HG02588 (cell line): Measurements from ENCODE around the gene SNRPD3.
"Not testable (repeated sequence)": the region's sequence is repeated elsewhere in the genome, so short reads cannot be mapped to it uniquely, and the experiment has no call there.

Experiments
- ATAC-seq: cut with Tn5 transposase; IDR thresholded peaks from one replicate; pipeline ENCODE4 v1.9.1; 2021; ENCODE audit warnings: mild to moderate bottlenecking, moderate library complexity; ENCODE audit not compliant: unreplicated experiment

SNRPD3 gene

GRCh38 chr22:24590596-24591173, 34.9 kb downstream of the SNRPD3 start:
- no peak for ATAC-seq

DNA sequence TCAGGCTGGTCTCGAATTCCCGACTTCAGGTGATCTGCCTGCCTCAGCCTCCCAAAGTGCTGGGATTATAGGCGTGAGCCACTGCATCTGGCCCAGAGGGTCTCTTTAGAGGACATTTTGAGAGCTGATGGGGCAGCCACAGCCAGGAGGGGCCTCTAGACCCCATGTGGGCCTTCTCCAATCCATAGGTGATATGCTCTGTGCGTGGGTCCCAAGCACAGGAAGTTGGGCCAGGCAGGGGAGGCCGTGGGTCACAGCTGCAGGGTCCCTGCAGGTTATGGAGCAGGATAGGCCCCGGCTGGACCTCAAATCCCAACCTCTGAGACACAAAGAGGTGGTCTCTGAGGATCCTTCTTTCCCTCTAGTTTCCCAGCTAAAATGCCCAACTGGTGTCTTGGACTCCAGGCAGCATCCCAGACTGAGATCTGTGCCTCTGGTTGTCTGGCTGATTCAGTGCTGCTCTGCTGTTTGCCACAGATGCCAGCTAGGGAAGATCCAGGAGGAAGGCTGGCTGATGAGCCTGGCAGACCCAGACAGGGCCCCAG, 35.6 kb downstream of the SNRPD3 start:
- no peak for ATAC-seq

GRCh38 chr22:24592058-24592850, 36.5 kb downstream of the SNRPD3 start:
- ATAC-seq, result peak; percentile 25

DNA sequence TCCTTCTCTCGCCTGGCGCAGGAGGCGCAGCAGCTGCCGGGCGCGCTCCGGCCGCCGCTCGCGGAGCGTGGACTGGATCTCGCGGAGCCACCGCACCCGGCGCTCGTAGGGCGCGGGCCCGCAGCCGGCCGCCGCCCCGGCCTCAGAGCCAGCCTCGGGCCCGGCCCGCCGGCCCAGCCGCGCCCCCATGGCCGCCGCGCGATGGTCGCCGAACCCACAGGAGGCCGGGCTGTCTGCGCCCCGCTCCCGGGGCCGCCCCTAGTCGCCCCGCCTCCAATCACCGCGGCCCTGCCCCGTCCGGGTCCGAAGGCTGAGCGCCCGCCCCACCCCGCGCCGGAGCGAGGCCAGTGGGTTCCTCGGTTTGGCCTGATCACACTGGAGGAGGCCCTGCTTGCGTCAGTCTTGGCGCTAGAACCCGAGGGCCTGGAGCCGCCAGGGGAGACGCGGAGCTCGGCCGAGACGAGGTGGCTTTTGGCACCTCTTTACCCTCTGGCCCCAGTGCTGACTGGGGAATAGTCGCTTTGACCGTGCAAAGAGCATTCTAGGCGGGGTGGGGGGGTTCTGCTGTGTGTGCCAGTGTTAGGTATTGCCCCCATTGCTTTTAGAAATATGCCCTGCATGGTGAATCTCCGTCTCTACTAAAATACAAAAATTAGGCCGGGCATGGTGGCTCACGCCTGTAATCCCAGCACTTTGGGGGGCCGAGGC, 37.2 kb downstream of the SNRPD3 start, which contains the start of gene LRRC75B:
TSS of gene LRRC75B (minus strand) at position 223 of the 708 bp plus-strand sequence. CDS start at position 189, 34 bp downstream.
- ATAC-seq, result peak; percentile 71

DNA sequence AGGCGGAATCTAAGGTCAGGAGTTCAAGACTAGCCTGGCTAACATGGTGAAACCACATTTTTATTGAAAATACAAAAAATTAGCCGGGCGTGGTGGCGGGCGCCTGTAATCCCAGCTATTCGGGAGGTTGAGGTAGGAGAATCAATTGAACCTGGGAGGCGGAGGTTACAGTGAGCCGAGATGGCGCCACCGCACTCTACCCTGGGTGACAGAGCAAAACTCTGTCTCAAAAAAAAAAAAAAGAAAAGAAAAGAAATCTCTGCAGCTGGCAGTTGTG, 37.7 kb downstream of the SNRPD3 start:
- not testable (repeated sequence) for ATAC-seq

DNA sequence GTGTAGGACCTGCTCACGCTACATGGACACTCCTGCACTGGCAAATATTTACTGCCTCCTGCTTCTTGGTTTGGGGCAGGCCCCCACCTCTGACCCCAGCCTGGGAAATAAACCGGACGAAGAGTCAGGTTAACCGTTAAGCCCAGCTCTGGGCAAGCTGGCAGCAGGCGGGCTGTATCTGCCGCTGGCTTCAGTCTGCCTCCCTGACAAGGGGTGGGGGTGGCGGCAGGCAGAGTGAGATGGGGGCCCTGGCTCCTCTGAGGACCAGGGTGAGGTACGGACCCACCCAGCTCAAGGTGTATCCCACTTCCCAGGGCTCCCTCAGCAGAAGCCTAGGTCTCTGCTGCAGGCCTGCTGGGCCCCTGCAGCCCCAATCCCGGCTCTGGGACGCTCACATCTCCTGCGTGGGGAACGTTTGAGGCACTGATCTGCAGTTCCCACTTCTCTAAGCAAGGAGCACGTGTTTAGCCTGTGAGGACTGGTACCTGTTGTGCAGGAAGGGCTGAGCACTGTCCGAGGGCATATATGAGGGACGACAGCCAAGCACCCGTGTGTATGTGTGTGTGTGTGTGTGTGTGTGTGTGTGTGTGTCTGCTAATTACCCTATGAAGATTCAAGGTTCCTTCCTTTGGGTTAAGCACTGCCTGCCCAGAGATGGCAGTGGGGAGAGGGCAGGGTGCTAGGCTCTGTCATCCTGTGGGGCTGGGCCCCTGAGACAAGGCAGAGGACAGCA, 38.2 kb downstream of the SNRPD3 start:
- no peak for ATAC-seq

DNA sequence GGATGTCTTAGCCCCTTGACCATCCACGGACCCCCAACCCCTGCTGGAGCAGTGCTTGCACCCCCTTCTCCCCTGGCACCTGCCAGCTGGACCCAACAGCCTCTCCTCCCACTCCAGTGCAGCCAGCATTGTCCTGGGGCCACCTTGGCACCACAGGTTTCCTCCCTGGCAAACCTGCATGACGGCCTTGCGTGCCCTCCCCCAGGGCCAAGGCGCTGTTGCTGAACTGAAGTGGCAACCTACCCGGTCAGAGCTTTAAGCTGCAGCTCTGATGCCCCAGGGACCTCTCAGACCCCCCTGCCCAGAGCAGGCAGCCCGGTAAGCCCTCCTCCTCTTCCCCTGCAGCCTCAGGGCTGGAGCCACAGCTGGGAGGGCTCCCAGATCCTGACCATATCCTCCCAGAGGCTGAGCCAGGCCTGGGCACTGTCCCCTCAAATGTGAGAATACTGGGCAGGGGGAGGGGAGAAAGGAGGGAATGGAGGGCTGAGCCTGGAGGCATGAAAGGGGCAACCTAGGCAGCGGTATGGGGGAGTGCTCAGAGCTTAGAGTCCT, 38.8 kb downstream of the SNRPD3 start:
- no peak for ATAC-seq

DNA sequence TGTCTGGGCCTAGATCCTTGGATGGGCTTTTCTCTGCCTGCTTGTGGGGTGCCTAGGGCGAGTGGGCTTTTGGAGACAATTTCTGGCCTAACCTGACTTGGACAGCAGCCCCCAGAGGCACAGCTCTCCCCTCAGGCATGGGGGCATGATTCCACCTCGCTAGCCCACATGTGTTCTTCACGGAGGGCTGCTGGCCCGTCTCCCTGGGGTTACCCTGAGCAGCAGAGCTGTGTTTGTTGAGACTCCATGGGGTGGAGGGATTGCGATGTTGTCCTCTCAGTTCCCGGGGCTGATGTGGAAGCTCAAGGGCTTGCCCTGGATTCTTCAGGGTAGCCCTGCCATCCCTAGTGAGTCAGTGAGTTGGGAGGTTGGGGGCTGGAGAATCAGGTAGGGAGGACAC, 39.4 kb downstream of the SNRPD3 start:
- no peak for ATAC-seq

- ATAC-seq, result no peak
Observed at GRCh38 chr22:24595863-24596262, 40.1 kb downstream of the SNRPD3 start.

DNA sequence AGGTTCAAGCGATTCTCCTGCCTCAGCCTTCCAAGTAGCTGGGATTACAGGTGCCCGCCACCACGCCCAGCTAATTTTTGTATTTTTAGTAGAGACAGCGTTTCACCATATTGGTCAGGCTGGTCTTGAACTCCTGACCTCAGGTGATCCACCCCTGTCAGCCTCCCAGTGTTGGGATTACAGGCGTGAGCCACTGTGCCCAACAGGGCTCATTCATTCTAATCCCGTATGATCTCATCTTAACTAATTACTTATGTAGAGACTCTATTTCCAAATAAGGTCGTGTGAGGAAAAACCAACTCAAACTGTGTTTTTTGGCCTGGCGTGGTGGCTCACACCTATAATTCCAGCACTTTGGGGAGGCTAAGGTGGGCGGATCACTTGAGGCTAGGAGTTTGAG, 41.3 kb downstream of the SNRPD3 start:
- ATAC-seq, result not testable (repeated sequence)

DNA sequence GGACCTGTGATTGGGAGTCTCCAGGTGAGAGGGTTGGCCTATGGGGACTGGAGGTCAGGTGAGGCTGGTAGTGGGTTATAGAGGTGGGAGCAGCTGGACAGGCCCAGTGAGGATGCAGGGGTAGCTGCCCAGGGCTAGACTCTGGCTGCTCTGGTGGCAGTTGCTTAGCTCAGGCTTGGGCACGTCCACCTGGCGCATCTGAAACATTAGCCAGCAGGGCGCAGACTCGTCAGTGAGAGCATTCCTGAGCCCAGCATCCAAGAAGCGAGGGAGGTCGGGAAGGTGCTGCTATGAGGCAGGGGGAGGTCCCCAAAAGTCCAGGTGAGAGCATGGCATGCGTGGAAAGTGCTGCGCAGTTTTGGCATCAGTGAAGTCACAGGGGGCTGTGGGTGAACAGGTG, 43.7 kb downstream of the SNRPD3 start:
- ATAC-seq, result no peak

GRCh38 chr22:24599958-24600715, 44.3 kb downstream of the SNRPD3 start:
- ATAC-seq, result not testable (repeated sequence)

DNA sequence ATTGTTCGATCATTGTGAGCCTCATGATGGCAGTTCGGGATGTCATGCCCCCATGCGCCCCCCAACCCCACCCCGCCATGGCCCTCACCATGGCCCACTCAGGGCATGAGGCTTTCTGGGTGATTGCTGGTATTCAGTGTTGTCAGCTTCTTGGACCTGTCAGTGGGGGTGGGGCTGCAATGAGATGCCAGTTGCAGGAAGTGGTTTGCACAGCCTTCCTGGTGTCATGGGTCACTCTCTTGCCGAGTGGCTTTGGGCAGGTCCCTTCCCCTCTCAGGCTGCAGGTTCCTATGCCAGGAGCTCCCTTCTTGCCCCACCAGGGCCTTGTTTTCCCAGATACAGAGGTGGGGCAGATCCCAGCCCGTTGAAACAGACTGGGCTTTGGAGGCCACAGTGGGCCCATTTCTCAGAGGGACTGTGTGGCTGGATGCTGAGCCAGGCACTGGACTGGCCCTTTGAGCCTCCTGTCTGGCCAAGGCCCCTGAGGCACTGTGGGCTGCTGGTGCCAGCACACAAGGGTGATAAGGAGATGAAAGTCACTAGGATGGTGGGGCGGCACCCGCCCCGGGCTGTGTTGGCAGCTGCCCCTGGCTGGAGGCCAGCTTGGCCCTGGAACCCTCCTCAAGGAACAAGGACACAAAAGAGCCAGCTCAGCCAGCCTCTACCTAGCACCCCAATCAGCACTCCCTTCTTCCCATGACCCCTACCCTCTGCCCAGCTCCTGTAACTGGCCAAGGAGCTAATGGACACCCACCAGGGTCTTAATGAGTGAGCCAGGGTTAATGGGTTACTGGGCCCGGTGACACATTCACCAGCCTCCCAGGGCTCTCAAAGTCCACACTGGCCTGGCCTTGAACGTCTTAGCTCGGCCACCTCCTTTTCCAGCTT, 45.7 kb downstream of the SNRPD3 start:
- no peak for ATAC-seq

GRCh38 chr22:24602105-24602749, 46.4 kb downstream of the SNRPD3 start:
- not testable (repeated sequence) for ATAC-seq

- ATAC-seq, result not testable (repeated sequence)
Observed at GRCh38 chr22:24602847-24603769, 47.3 kb downstream of the SNRPD3 start, which contains the start of gene GGT1. Gene GGT1, plus strand, starts transcription at chr22:24603193. Its CDS starts 7,889 bp downstream, at chr22:24611082.

DNA sequence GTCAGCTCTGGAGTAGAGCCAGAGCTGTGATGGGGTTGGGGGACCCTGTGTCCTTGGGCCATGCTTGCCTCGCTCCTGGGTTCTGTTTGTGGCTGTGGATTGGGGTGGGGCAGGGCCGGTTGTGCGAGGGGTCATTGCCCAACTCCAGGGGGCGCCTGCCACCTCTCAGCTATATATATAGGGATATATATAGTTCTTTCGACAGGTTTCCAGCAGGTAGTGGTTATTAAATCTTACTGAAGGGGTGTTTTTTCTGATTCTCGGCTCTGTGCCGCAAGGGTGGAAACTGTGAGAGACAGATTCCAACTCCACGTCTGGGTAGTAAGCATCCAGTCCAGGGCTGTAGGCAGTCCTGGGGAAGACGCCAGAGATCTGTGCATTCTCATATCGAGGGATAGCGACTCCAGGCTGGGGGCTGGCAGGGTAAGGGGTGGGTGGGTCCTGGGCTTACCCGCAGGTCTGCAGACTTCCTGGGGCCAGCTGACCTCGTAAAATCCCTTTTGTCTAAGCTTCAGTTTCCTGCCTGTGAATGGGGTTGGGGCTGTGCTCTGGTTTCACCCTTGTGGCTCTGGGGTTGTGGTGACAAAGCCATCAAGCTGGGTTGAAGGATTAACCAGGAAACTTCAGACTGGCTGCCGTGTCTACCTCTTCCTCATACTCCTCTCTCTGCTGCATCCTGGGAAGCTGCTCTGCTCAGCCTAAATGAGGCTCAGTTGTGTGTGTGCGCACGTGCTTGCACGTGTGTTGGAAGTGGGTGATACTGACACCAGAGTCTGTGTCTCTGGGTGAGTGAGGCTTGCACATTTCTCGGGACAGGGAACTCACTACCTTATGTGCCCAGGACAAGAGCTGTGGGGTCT, 48.2 kb downstream of the SNRPD3 start:
- not testable (repeated sequence) for ATAC-seq
